K562 (cell line): Measurements from ENCODE around the gene CRYGB. TPM values are rescaled to one million over a fixed set of nuclear protein-coding genes. Genes with fewer than 3 reads are reported as not detected.

ENCODE experiments used
- CBFB ChIP-seq: sonication (generic); formaldehyde crosslinking; IDR thresholded peaks from 2 replicates; pipeline ENCODE4 v1.4.0; 2020; ENCODE audit warnings: mild to moderate bottlenecking, missing genetic modification reagents
- CREM ChIP-seq: IDR thresholded peaks from 2 replicates; pipeline ENCODE4 v1.6.1; 2014; ENCODE audit warnings: antibody characterized with exemption, low read depth
- CXXC5 ChIP-seq: fragments of 250-450 bp; sonication (Bioruptor Pico); IDR thresholded peaks from 2 replicates; pipeline ENCODE4 v1.8.0; 2022; ENCODE audit warnings: inconsistent platforms, mild to moderate bottlenecking, moderate library complexity
- DEAF1 ChIP-seq: fragments of 450-650 bp; formaldehyde crosslinking; IDR thresholded peaks from 2 replicates; pipeline ENCODE4 v1.4.0; 2020; ENCODE audit warnings: mild to moderate bottlenecking, moderate library complexity
- E2F3 ChIP-seq: fragments of 250-450 bp; sonication (Bioruptor Pico); IDR thresholded peaks from 2 replicates; pipeline ENCODE4 v1.4.0; 2020; ENCODE audit warnings: mild to moderate bottlenecking
- FIP1L1 ChIP-seq: fragments of 200-400 bp; formaldehyde crosslinking; IDR thresholded peaks from 2 replicates; pipeline ENCODE4 v1.6.1; 2018; ENCODE audit warnings: mild to moderate bottlenecking, low read depth, low read length; ENCODE audit not compliant: poor library complexity, severe bottlenecking
- IRF9 ChIP-seq: fragments of 450-650 bp; IDR thresholded peaks from 2 replicates; pipeline ENCODE4 v1.6.1; 2016; ENCODE audit warnings: missing biosample characterization, missing genetic modification characterization
- PURB ChIP-seq: sonication (generic); formaldehyde crosslinking; IDR thresholded peaks from 2 replicates; pipeline ENCODE4 v1.9.0; 2021; ENCODE audit warnings: low read depth, mild to moderate bottlenecking, missing genetic modification reagents
- REST ChIP-seq, 2 experiments: fragments of 450-650 bp; formaldehyde crosslinking in 1 of 2; IDR thresholded peaks; 2 replicates each; pipeline versions ENCODE4 v1.4.0 to v1.6.1; 2014 to 2020; ENCODE audit warnings: mild to moderate bottlenecking in 2 of 2, borderline replicate concordance in 1 of 2, low read depth in 1 of 2
- TARDBP ChIP-seq: fragments of 450-650 bp; IDR thresholded peaks from 2 replicates; pipeline ENCODE4 v1.6.1; 2016
- TBL1XR1 ChIP-seq, 2 experiments: IDR thresholded peaks; 2 replicates each; pipeline ENCODE4 v1.6.1; 2012; ENCODE audit warnings: improper control_type of control experiment in 2 of 2, low read length in 2 of 2, mild to moderate bottlenecking in 1 of 2
- TFAP4 ChIP-seq: sonication (generic); formaldehyde crosslinking; IDR thresholded peaks from 2 replicates; pipeline ENCODE4 v1.8.0; 2022; ENCODE audit warnings: missing genetic modification reagents, mild to moderate bottlenecking, moderate library complexity, borderline replicate concordance
- ZNF143 ChIP-seq: sonication (generic); formaldehyde crosslinking; IDR thresholded peaks from 2 replicates; pipeline ENCODE4 v1.9.0; 2022; ENCODE audit warnings: mild to moderate bottlenecking, missing genetic modification reagents
- ZNF561 ChIP-seq: fragments of 450-650 bp; formaldehyde crosslinking; conservative IDR thresholded peaks from 2 replicates; pipeline ENCODE4 v1.4.0; 2020; ENCODE audit warnings: mild to moderate bottlenecking, moderate library complexity
- ZNF766 ChIP-seq: fragments of 200-800 bp; sonication (Bioruptor generic); conservative IDR thresholded peaks from 2 replicates; pipeline ENCODE4 v1.6.1; 2016; ENCODE audit warnings: missing genetic modification characterization, missing compliant biosample characterization
- polyA plus RNA-seq, 8 experiments: library from polyadenylated mRNA; depleted of rRNA in 4 of 8; stranded (reverse) in 5 of 8; unstranded in 3 of 8; fragments of >200 nt; fragmentation: Nextera tagmentation in 2 of 8; fragmentation: Illumina TruSeq in 1 of 8; extraction: Ambion mirVana in 2 of 8; extraction: Trizol in 1 of 8; gene quantifications; 2 replicates each; pipeline versions ENCODE4 v1.2.1 to v1.2.3, GENCODE V29; 2011 to 2014; ENCODE audit warnings: inconsistent platforms in 1 of 8, missing spikeins in 1 of 8
- total RNA-seq, 7 experiments: library from RNA; depleted of rRNA in 6 of 7; stranded (reverse); fragments of >200 nt in 6 of 7; fragmentation: Illumina TruSeq in 2 of 7; extraction: Trizol in 2 of 7; gene quantifications; 2 replicates each; pipeline versions ENCODE4 v1.2.1 to v1.2.3, GENCODE V29; 2011 to 2021; ENCODE audit warnings: low replicate concordance in 1 of 7

CRYGB gene
- total and polyA plus RNA-seq, 9 of the 15 experiments (the other 6 are each of a cell fraction or from before 2014, with no cell fraction given): not detected

- no peak for TF ChIP-seq TFAP4 (CRISPR knock-in tag)
- no peak for TF ChIP-seq IRF9 (tag)
- no peak for TF ChIP-seq CBFB (CRISPR knock-in tag)
- TF ChIP-seq TBL1XR1 (IDR thresholded peaks at IDR 0.05; ENCODE audit: low read length in 2 of 2): no peak
- no peak for TF ChIP-seq E2F3 (CRISPR knock-in tag)
- TF ChIP-seq TARDBP: no peak
- TF ChIP-seq FIP1L1: no peak
- no peak for TF ChIP-seq CREM
- TF ChIP-seq ZNF561 (CRISPR knock-in tag): no peak
- TF ChIP-seq ZNF766 (CRISPR knock-in tag): no peak
- TF ChIP-seq PURB (CRISPR knock-in tag): no peak
- TF ChIP-seq ZNF143 (CRISPR knock-in tag): no peak
- peak; percentile 33; the same call in 1 of the 2 replicates for TF ChIP-seq DEAF1 (CRISPR knock-in tag)
- TF ChIP-seq CXXC5 (CRISPR knock-in tag): no peak
- peak; percentile 42 for TF ChIP-seq REST (IDR thresholded peaks at IDR 0.05; ENCODE audit: borderline replicate concordance)
- no peak for TF ChIP-seq REST (CRISPR knock-in tag; IDR thresholded peaks at IDR 0.05; ENCODE audit: low read depth)
Observed at GRCh38 chr2:208101716-208102631, 44.0 kb downstream of the CRYGB start (continued).
